BLaER1 (cell line): ENCODE results near the gene SLC48A1.

Experiments
- H3K27ac ChIP-seq: shearing (Covaris generic); formaldehyde crosslinking; 2 replicates; pipeline ENCODE4 v1.8.1; 2022
- H3K27me3 ChIP-seq: shearing (Covaris generic); formaldehyde crosslinking; 2 replicates; pipeline ENCODE4 v1.8.1; 2022
- H3K36me3 ChIP-seq: shearing (Covaris generic); formaldehyde crosslinking; 2 replicates; pipeline ENCODE4 v1.8.1; 2022
- H3K4me1 ChIP-seq: shearing (Covaris generic); formaldehyde crosslinking; 2 replicates; pipeline ENCODE4 v1.8.1; 2022
- H3K4me2 ChIP-seq: shearing (Covaris generic); formaldehyde crosslinking; 2 replicates; pipeline ENCODE4 v1.8.1; 2022
- H3K4me3 ChIP-seq: shearing (Covaris generic); formaldehyde crosslinking; 2 replicates; pipeline ENCODE4 v1.8.1; 2022
- H3K9ac ChIP-seq: shearing (Covaris generic); formaldehyde crosslinking; 2 replicates; pipeline ENCODE4 v1.8.1; 2022
- H3K9me3 ChIP-seq: shearing (Covaris generic); formaldehyde crosslinking; 2 replicates; pipeline ENCODE4 v1.8.1; 2022
- H4K20me1 ChIP-seq: shearing (Covaris generic); formaldehyde crosslinking; 2 replicates; pipeline ENCODE4 v1.8.1; 2022
- Cebpa-rat ChIP-seq: shearing (Covaris generic); IDR thresholded peaks from 2 replicates; pipeline ENCODE4 v1.8.1; 2022

SLC48A1 gene

DNA sequence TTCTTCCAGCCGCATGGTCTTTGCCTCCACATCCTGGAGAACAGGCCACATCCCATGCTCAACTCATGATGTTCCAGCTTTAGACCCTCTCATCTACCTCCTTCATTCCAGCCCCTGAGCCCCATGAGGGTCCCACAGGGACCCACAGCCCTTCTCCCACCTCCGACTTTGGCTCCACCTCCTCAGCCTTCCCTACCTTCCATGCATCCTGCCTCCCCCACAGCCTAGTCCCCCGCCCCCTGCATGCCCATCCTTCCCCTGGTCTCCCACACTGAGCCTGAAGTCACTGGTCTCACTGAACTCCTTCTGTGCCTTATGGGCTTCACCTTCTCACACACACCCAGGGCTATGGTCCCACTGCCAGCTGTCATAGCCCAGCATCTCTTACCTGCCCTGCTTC, 24.1 kb upstream of the SLC48A1 start:
- no peaks in the 10 kb centered on the region for H4K20me1 ChIP-seq
- TF ChIP-seq Cebpa-rat = no peak
- no peak overlapping the region for H3K27ac ChIP-seq
- H3K36me3 ChIP-seq = 0 out of 2 replicates have a peak, but pooled peaks cover 3% of the 10 kb centered on the region
- H3K27me3 ChIP-seq = no peaks in the 10 kb centered on the region
- H3K4me1 ChIP-seq = peaks cover 94% of the 10 kb centered on the region
- H3K4me3 ChIP-seq = no peak overlapping the region
- peak overlapping the region; percentile 97 for H3K4me2 ChIP-seq
- no peaks in the 10 kb centered on the region for H3K9me3 ChIP-seq
- no peak overlapping the region for H3K9ac ChIP-seq

GRCh38 chr12:47750229-47750798, 22.7 kb upstream of the SLC48A1 start:
- Histone ChIP-seq H3K4me3 (no peak overlapping the region), H3K4me2 (peak overlapping the region; percentile 97), H3K4me1 (peaks cover 95% of the 10 kb centered on the region)

DNA sequence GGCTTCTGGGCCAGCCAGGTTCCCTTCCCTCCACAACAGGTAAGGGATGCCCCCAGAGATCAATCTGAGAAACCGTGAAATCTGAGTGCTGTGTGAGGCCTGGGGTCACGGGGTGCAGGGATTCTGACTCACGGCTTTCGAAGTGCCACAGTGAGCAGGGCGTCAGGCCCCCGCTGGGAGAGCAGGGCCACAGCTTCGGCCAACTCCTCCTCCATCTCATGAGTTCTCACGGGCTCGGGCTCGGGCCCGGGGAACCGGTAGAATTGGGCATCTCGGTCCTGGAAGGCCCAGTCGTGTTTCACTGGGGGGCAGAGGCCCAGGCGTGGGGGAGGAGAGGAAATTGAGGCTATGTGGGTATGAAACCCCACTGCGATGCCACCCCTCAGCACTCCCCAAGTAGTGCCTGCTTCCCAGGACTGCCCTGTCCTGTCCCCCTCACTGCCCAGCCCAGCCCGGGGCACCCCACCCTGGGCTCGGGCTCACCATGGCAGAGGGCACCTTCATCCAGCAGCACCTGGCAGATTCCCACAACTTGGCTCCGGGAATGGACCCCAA, 22.0 kb upstream of the SLC48A1 start:
- Histone ChIP-seq H3K36me3 (0 out of 2 replicates have a peak, but pooled peaks cover 3% of the 10 kb centered on the region), H3K9me3 (no peaks in the 10 kb centered on the region), H3K4me3 (no peak overlapping the region), H3K27me3 (no peaks in the 10 kb centered on the region), H3K9ac (0 out of 2 replicates have a peak overlapping the region, but pooled peaks have one; percentile 38), H3K27ac (peak overlapping the region; percentile 72), H3K4me1 (peaks cover 97% of the 10 kb centered on the region), H3K4me2 (peak overlapping the region; percentile 97), H4K20me1 (no peaks in the 10 kb centered on the region)
- TF ChIP-seq Cebpa-rat = no peak

More at GRCh38 chr12:47750229-47750798, 22.7 kb upstream of the SLC48A1 start:
- H3K27me3 ChIP-seq = no peaks in the 10 kb centered on the region
- no peaks in the 10 kb centered on the region for H4K20me1 ChIP-seq
- H3K9me3 ChIP-seq = no peaks in the 10 kb centered on the region
- H3K27ac ChIP-seq = peak overlapping the region; percentile 72; the same call in 1 of the 2 replicates
- H3K9ac ChIP-seq = 0 out of 2 replicates have a peak overlapping the region, but pooled peaks have one; percentile 38
- no peak for TF ChIP-seq Cebpa-rat
- 0 out of 2 replicates have a peak, but pooled peaks cover 3% of the 10 kb centered on the region for H3K36me3 ChIP-seq

DNA sequence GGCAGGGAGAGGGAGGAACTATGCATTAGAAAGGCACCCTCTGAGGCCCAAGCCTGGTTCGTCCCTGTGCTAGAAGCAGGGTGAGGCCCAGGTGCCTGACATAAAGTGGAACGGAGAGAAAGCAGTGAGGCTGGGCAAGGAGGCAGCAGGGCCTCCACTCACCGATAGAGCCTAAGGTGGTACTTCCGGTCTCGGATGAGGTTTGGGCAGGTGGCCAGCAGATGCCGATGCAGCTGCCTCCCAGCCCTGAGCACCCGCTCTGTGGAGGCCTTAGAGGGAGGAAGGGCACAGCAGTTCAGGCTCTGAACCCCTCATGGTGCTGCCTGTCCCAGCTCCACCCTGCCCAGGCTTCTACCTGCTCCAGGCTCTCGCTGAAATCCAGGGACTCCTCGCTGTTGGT, 21.5 kb upstream of the SLC48A1 start:
- Histone ChIP-seq H3K4me3 (no peak overlapping the region), H3K27ac (peak overlapping the region; percentile 72), H3K27me3 (no peaks in the 10 kb centered on the region), H3K36me3 (0 out of 2 replicates have a peak, but pooled peaks cover under 1% of the 10 kb centered on the region), H3K4me2 (peak overlapping the region; percentile 97), H3K4me1 (peaks cover 97% of the 10 kb centered on the region), H3K9me3 (no peaks in the 10 kb centered on the region), H4K20me1 (no peaks in the 10 kb centered on the region), H3K9ac (0 out of 2 replicates have a peak overlapping the region, but pooled peaks have one; percentile 8)
- no peak for TF ChIP-seq Cebpa-rat

GRCh38 chr12:47752121-47752520, 20.9 kb upstream of the SLC48A1 start:
- TF ChIP-seq Cebpa-rat = no peak
- H3K4me2 ChIP-seq = peak overlapping the region; percentile 97
- H4K20me1 ChIP-seq = no peaks in the 10 kb centered on the region
- H3K9ac ChIP-seq = no peak overlapping the region; the same call in 1 of the 2 replicates
- H3K27ac ChIP-seq = peak overlapping the region; percentile 72; the same call in 1 of the 2 replicates
- no peaks in the 10 kb centered on the region for H3K36me3 ChIP-seq
- H3K4me3 ChIP-seq = no peak overlapping the region
- H3K9me3 ChIP-seq = no peaks in the 10 kb centered on the region
- no peaks in the 10 kb centered on the region for H3K27me3 ChIP-seq
- H3K4me1 ChIP-seq = peaks cover 97% of the 10 kb centered on the region

- no peak overlapping the region for H3K4me3 ChIP-seq
- no peak for TF ChIP-seq Cebpa-rat
- peak overlapping the region; percentile 35; the same call in 1 of the 2 replicates for H3K9ac ChIP-seq
- peak overlapping the region; percentile 72 for H3K27ac ChIP-seq
- H3K36me3 ChIP-seq = no peaks in the 10 kb centered on the region
- H4K20me1 ChIP-seq = no peaks in the 10 kb centered on the region
- H3K9me3 ChIP-seq = no peaks in the 10 kb centered on the region
- H3K4me1 ChIP-seq = peaks cover 97% of the 10 kb centered on the region
- H3K27me3 ChIP-seq = no peaks in the 10 kb centered on the region
- H3K4me2 ChIP-seq = peak overlapping the region; percentile 97
Observed at GRCh38 chr12:47752552-47752951, 20.5 kb upstream of the SLC48A1 start.

DNA sequence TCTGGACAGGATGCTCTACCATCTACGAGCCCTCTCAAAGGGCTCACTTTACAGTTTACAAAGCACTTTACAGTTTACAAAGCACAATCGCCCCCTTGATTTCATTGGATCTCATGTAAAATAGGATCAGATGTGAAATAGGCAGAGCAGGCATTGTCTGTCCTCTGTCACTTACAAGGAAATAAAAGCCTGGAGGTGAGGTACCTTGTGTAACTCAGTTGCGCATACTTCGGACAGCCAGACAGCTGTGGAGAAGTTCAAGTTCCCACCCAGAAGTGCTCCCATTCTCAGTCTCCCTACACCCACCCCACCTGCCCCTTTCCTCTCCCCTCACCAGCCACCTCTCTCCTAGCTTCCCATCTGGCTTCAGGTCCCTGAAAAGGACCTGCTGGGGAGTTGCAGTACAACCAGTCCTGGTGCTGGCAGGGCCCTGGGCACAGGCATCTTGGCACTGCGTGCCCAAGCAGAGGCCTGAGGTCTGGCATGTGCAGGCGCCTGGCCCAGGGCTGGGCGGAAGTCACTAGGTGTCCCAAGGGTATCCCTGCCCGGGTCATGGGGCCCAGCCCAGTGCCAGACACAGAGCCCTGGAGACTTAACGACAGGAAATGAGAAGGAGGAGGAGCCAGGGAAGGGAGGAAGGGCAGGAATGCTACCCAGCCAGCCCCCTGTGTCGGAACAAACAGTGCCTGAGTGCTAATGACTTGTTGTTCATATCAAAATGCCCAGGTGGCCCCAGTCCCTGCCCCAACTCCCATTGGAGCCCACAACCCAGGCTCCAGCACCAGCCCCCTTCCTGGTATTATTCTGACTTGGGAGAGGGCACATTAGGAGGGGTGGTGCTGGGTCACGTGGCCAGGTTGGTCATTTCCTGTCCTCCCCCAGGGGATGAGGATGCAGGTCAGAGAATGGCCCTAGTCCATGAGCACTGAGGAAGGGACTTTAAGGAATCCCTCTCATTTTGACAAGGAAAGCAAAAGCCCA, 19.7 kb upstream of the SLC48A1 start:
- H3K4me2 ChIP-seq = peak overlapping the region; percentile 97
- peak overlapping the region; percentile 72 for H3K27ac ChIP-seq
- peaks cover 99% of the 10 kb centered on the region for H3K4me1 ChIP-seq
- H3K27me3 ChIP-seq = no peaks in the 10 kb centered on the region
- H3K4me3 ChIP-seq = peak overlapping the region; percentile 13; the same call in 1 of the 2 replicates
- H3K9me3 ChIP-seq = no peaks in the 10 kb centered on the region
- no peaks in the 10 kb centered on the region for H4K20me1 ChIP-seq
- TF ChIP-seq Cebpa-rat = no peak
- no peaks in the 10 kb centered on the region for H3K36me3 ChIP-seq
- peak overlapping the region; percentile 35; the same call in 1 of the 2 replicates for H3K9ac ChIP-seq

- no peaks in the 10 kb centered on the region for H3K27me3 ChIP-seq
- H3K4me3 ChIP-seq = peak overlapping the region; percentile 13; the same call in 1 of the 2 replicates
- peak overlapping the region; percentile 35; the same call in 1 of the 2 replicates for H3K9ac ChIP-seq
- H3K9me3 ChIP-seq = no peaks in the 10 kb centered on the region
- no peaks in the 10 kb centered on the region for H3K36me3 ChIP-seq
- no peaks in the 10 kb centered on the region for H4K20me1 ChIP-seq
- peaks cover 96% of the 10 kb centered on the region for H3K4me1 ChIP-seq
- peak overlapping the region; percentile 72 for H3K27ac ChIP-seq
- peak overlapping the region; percentile 97 for H3K4me2 ChIP-seq
- TF ChIP-seq Cebpa-rat = no peak
Observed at GRCh38 chr12:47754126-47754525, 18.9 kb upstream of the SLC48A1 start.

GRCh38 chr12:47754881-47755280, 18.2 kb upstream of the SLC48A1 start:
- H3K9ac ChIP-seq = no peak overlapping the region
- no peaks in the 10 kb centered on the region for H3K27me3 ChIP-seq
- no peaks in the 10 kb centered on the region for H4K20me1 ChIP-seq
- H3K4me3 ChIP-seq = no peak overlapping the region
- TF ChIP-seq Cebpa-rat = no peak
- no peaks in the 10 kb centered on the region for H3K9me3 ChIP-seq
- no peaks in the 10 kb centered on the region for H3K36me3 ChIP-seq
- peak overlapping the region; percentile 97 for H3K4me2 ChIP-seq
- H3K27ac ChIP-seq = peak overlapping the region; percentile 72
- peaks cover 97% of the 10 kb centered on the region for H3K4me1 ChIP-seq
